Measurements from ENCODE around the gene FOXP1.

FOXP1 gene

GRCh38 chr3:71294919-71295318 is 288.6 kb downstream of the FOXP1 start:
- DNase-seq, result no peak

GRCh38 chr3:71290301-71290700 is 293.2 kb downstream of the FOXP1 start:
- DNase-seq, result no peak

GRCh38 chr3:71288269-71288930 is 295.1 kb downstream of the FOXP1 start:
- no peak for DNase-seq

GRCh38 chr3:71285086-71285485 is 298.4 kb downstream of the FOXP1 start:
- no peak for DNase-seq

GRCh38 chr3:71282976-71283375 is 300.6 kb downstream of the FOXP1 start:
- DNase-seq, result no peak

- DNase-seq, result no peak
Observed at GRCh38 chr3:71281280-71281679, 302.2 kb downstream of the FOXP1 start.

GRCh38 chr3:71277341-71277740 is 306.2 kb downstream of the FOXP1 start:
- no peak for DNase-seq

- DNase-seq, result no peak
Observed at GRCh38 chr3:71276531-71276930, 307.0 kb downstream of the FOXP1 start.

- no peak for DNase-seq
Observed at GRCh38 chr3:71273453-71273852, 310.1 kb downstream of the FOXP1 start.

GRCh38 chr3:71271596-71271995 is 311.9 kb downstream of the FOXP1 start:
- no peak for DNase-seq

- DNase-seq, result no peak
Observed at GRCh38 chr3:71269906-71270305, 313.6 kb downstream of the FOXP1 start.

GRCh38 chr3:71268462-71268999 is 315.0 kb downstream of the FOXP1 start:
- DNase-seq, result no peak

- DNase-seq, result no peak
Observed at GRCh38 chr3:71266875-71267274, 316.7 kb downstream of the FOXP1 start.

GRCh38 chr3:71265365-71265915 is 318.1 kb downstream of the FOXP1 start:
- no peak for DNase-seq

- DNase-seq, result no peak
Observed at GRCh38 chr3:71264840-71265239, 318.7 kb downstream of the FOXP1 start.

- DNase-seq, result no peak
Observed at GRCh38 chr3:71262364-71263265, 320.9 kb downstream of the FOXP1 start.

- DNase-seq, result no peak
Observed at GRCh38 chr3:71260782-71261181, 322.7 kb downstream of the FOXP1 start.

- DNase-seq, result no peak
Observed at GRCh38 chr3:71258526-71258925, 325.0 kb downstream of the FOXP1 start.

- no peak for DNase-seq
Observed at GRCh38 chr3:71258116-71258515, 325.4 kb downstream of the FOXP1 start.

GRCh38 chr3:71255498-71255897 is 328.0 kb downstream of the FOXP1 start:
- DNase-seq, result no peak

- no peak for DNase-seq
Observed at GRCh38 chr3:71254281-71255057, 329.1 kb downstream of the FOXP1 start.

- no peak for DNase-seq
Observed at GRCh38 chr3:71253169-71253568, 330.4 kb downstream of the FOXP1 start.

GRCh38 chr3:71252466-71252865 is 331.1 kb downstream of the FOXP1 start:
- DNase-seq, result peak; percentile 46
